ENCODE measurements around the gene PHACTR3.

PHACTR3 gene

DNA sequence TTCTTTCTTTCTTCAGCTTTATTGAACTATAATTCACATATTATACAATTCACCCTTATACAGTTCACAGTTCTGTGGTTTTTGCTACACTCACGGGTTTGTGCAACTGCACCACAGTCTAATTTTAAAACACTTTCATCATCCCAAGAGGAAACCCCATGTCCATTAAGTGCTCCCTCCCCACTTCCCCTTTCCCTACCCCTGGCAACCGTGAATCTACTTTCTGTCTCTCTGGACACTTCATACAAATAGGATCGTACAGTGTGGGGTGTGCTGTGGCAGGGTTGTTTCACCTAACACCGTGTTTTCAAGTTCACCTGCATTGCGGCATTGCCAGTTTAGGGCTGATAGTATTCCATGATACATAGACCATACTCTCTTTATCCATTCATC is 118.8 kb downstream of the PHACTR3 start:
- H3K4me1 ChIP-seq (ENCODE audit: control insufficient read depth in 5 of 5, insufficient read depth in 5 of 5, low read length in 5 of 5), result peaks cover 0 to 20% (median 13%) of the 10 kb centered on the region in 5 donors
- no peak overlapping the region for H3K27ac ChIP-seq (ENCODE audit: low read depth, low read length)
- H3K9me3 ChIP-seq (ENCODE audit: control insufficient read depth in 5 of 5, low read length in 5 of 5), result no peaks in the 10 kb centered on the region
- H3K36me3 ChIP-seq (ENCODE audit: control insufficient read depth in 5 of 5, insufficient read depth in 5 of 5, low read length in 5 of 5), result no peaks in the 10 kb centered on the region
- no peak overlapping the region for H3K9ac ChIP-seq (ENCODE audit: low read length in 5 of 5)
- H3K4me3 ChIP-seq (ENCODE audit: low read depth in 1 of 5, low read length in 5 of 5), result peak overlapping the region in 1 of 5 donors; percentile 11
- H3K27me3 ChIP-seq (ENCODE audit: control insufficient read depth in 5 of 5, insufficient read depth in 4 of 5, low read length in 5 of 5), result peaks cover 3 to 28% (median 14%) of the 10 kb centered on the region in 5 donors

DNA sequence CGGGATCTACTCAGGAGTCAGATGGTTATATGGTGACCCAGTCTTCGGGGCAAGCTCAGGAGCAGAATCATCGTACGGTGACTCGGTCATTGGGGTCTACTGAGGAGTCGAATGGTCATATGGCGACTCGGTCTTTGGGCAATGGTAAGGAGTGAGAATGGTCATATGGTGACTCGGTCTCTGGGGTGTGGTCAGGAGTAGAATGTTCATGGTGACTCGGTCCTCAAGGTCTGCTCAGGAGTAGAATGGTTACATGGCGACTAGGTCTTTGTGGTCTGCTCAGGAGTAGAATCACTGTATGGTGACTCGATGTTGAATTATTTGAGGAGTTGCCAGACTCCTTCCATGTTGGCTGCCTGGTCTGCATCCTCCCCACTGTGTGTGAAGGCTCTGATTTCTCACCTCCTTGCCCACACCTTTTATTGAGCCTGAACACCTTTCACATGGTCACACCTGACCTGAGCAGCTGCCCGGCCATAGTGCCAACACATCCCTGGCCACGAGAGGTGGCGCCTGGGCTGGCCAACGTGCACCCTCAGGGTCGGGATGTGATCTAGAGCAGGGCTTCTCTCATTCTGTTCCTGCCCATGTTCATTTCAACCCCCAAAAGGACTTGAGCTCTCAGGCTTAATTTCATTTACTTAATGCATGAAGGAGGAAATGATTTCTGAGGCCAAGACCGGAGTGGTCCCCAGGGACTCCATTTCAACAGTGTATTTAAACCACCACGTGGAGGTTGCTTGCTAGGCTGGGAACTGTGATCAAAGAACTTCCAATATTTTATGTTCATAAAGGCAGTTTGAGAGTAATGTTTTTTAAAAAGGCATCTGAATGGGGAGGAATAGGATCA is 119.5 kb downstream of the PHACTR3 start:
- H3K9ac ChIP-seq (ENCODE audit: low read length in 5 of 5), result no peak overlapping the region
- H3K9me3 ChIP-seq (ENCODE audit: control insufficient read depth in 5 of 5, low read length in 5 of 5), result no peaks in the 10 kb centered on the region
- peaks cover 3 to 30% (median 14%) of the 10 kb centered on the region in 5 donors for H3K27me3 ChIP-seq (ENCODE audit: control insufficient read depth in 5 of 5, insufficient read depth in 4 of 5, low read length in 5 of 5)
- H3K36me3 ChIP-seq (ENCODE audit: control insufficient read depth in 5 of 5, insufficient read depth in 5 of 5, low read length in 5 of 5), result no peaks in the 10 kb centered on the region
- peaks cover 0 to 20% (median 13%) of the 10 kb centered on the region in 5 donors for H3K4me1 ChIP-seq (ENCODE audit: control insufficient read depth in 5 of 5, insufficient read depth in 5 of 5, low read length in 5 of 5)
- H3K27ac ChIP-seq (ENCODE audit: low read depth, low read length), result no peak overlapping the region
- no peak overlapping the region for H3K4me3 ChIP-seq (ENCODE audit: low read depth in 1 of 5, low read length in 5 of 5)

DNA sequence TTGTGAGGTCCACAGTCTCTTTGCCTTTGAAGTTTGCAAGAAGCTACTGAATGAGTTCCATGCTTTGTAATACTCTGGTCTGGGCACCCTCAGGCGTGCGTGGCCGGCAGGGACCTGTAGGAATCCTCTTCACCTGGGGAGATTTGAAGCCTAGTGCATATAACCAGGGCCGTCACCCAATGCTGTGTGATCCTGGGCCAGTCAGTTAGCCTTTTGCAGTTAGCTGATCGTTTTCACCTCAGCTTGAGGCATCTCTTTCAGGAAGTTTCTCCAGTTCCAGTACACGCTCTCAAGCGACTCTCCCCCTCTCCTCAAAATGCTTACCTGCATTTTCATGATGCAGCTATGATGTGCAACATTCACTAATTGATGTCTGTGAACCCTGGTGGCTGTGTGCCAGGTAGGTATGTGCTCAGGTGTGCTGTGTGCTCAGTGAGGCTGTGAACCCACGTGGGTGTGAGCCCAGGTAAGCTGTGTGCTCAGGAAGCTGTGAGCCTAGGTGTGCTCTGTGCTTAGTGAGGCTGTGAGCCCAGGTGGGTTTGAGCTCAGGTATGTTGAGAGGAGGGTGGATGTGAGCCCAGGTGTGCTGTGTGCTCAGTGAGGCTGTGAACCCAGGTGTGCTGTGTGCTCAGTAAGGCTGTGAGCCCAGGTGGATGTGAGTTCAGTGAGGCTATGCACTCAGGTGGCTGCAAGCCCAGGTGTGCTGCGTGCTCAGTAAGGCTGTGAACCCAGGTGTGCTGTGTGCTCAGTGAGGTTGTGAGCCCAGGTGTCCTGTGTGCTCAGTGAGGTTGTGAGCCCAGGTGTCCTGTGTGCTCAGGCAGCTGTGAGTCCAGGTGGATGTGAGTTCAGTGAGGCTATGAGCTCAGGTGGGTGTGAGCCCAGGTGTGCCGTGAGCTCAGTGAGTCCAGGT is 120.4 kb downstream of the PHACTR3 start:
- H3K27me3 ChIP-seq (ENCODE audit: control insufficient read depth in 5 of 5, insufficient read depth in 4 of 5, low read length in 5 of 5), result peaks cover 5 to 30% (median 18%) of the 10 kb centered on the region in 5 donors
- H3K36me3 ChIP-seq (ENCODE audit: control insufficient read depth in 5 of 5, insufficient read depth in 5 of 5, low read length in 5 of 5), result no peaks in the 10 kb centered on the region
- H3K4me1 ChIP-seq (ENCODE audit: control insufficient read depth in 5 of 5, insufficient read depth in 5 of 5, low read length in 5 of 5), result peaks cover 0 to 20% (median 13%) of the 10 kb centered on the region in 5 donors
- no peak overlapping the region for H3K9ac ChIP-seq (ENCODE audit: low read length in 5 of 5)
- no peak overlapping the region for H3K4me3 ChIP-seq (ENCODE audit: low read depth in 1 of 5, low read length in 5 of 5)
- H3K9me3 ChIP-seq (ENCODE audit: control insufficient read depth in 5 of 5, low read length in 5 of 5), result no peaks in the 10 kb centered on the region
- H3K27ac ChIP-seq (ENCODE audit: low read depth, low read length), result no peak overlapping the region

DNA sequence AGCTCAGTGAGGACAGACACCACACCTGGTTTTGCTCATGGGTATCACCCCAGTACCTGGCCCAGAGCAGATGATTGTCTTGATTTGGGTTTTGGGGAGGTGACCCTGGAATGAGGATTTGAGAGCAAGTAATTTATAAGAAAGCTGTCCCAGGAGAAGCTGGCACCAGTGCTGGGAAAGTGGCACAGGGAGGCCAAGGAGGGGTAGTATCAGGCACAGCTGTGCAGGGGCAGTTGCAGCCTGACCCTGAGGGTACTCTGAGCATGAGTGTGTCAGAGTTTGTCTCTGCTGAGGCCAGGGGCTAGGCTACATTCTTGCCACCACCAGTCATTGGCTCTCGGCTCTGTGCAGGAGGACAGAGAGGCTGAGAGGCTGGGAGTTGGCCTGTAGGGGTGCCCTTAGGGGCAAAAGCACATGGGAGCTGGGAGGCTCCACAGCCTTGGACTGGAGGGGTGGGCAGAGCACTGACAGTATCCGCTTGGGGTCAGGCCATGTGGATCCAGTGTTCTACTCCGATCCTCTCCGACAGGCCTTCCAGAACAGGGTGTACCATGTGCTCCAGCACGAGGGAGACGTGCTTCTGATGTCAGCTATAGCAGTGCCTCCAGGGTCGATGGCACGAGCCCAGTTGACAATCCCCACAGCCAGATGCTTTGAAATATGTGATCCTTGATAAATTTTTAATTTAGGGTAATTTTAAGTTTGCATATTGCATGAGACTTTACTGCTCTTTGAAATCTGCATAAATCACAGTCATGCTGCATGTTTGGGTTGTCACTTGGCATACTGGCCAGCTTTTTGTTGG is 121.3 kb downstream of the PHACTR3 start:
- Histone ChIP-seq H3K27me3 (ENCODE audit: control insufficient read depth in 5 of 5, insufficient read depth in 4 of 5, low read length in 5 of 5) (peaks cover 6 to 28% (median 18%) of the 10 kb centered on the region in 5 donors), H3K27ac (ENCODE audit: low read depth, low read length) (no peak overlapping the region), H3K9me3 (ENCODE audit: control insufficient read depth in 5 of 5, low read length in 5 of 5) (no peaks in the 10 kb centered on the region), H3K4me3 (ENCODE audit: low read depth in 1 of 5, low read length in 5 of 5) (no peak overlapping the region), H3K36me3 (ENCODE audit: control insufficient read depth in 5 of 5, insufficient read depth in 5 of 5, low read length in 5 of 5) (no peaks in the 10 kb centered on the region), H3K9ac (ENCODE audit: low read length in 5 of 5) (no peak overlapping the region), H3K4me1 (ENCODE audit: control insufficient read depth in 5 of 5, insufficient read depth in 5 of 5, low read length in 5 of 5) (peaks cover 0 to 20% (median 13%) of the 10 kb centered on the region in 5 donors)

DNA sequence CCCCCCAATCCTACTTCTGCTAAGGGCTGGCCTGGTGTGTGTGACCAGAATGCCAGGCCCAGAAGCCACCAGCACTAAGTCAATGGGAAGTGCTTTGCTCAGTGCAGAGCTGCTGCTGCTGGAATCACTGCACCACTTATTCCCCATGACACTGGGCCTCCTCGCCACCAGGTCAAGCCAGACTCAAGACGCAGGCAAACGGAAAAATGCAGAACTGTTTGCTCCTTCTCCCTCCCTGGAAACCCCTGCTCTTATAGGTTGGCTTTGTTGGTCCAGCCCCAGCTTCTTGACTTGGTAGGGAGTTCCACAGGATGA is 121.9 kb downstream of the PHACTR3 start:
- peaks cover 0 to 20% (median 13%) of the 10 kb centered on the region in 5 donors for H3K4me1 ChIP-seq (ENCODE audit: control insufficient read depth in 5 of 5, insufficient read depth in 5 of 5, low read length in 5 of 5)
- no peak overlapping the region for H3K4me3 ChIP-seq (ENCODE audit: low read depth in 1 of 5, low read length in 5 of 5)
- H3K9ac ChIP-seq (ENCODE audit: low read length in 5 of 5), result no peak overlapping the region
- H3K36me3 ChIP-seq (ENCODE audit: control insufficient read depth in 5 of 5, insufficient read depth in 5 of 5, low read length in 5 of 5), result no peaks in the 10 kb centered on the region
- no peak overlapping the region for H3K27ac ChIP-seq (ENCODE audit: low read depth, low read length)
- peaks cover 6 to 28% (median 18%) of the 10 kb centered on the region in 5 donors for H3K27me3 ChIP-seq (ENCODE audit: control insufficient read depth in 5 of 5, insufficient read depth in 4 of 5, low read length in 5 of 5)
- no peaks in the 10 kb centered on the region for H3K9me3 ChIP-seq (ENCODE audit: control insufficient read depth in 5 of 5, low read length in 5 of 5)

DNA sequence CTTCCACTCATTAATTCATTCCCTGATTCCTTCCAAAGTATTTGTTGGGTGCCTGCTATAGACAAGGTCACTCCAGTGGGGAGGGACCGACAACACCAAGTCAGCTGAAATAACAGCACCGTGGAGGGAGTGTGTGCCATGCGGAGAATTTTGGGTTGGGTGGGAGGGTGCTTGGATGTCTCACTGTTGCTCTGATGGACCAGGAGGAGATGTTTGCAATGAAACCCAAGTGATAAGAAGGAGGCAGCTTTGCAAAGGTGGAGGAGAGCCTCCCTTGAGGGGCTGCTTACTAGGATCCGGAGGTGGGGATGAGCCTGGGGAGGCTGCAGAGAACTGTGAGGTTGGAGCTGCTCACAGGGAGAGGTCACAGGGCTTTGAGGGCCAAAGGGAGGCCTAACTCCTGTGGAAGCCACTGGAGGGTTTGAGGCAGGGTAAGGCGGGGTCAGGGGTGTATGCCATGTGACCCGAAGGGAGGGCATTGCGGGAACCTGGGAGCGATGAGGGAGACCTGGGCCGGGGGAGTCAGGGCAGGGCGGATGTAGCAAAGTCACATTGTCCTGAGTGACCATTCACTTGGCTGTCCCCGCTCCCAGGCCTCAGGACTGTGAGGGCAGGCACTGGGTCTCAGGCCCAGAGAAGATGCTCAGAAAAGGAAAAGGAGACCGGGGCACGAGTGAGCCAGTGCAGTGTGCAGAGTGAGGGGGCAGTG is 124.5 kb downstream of the PHACTR3 start:
- H3K27ac ChIP-seq (ENCODE audit: low read depth, low read length), result no peak overlapping the region
- H3K4me1 ChIP-seq (ENCODE audit: control insufficient read depth in 5 of 5, insufficient read depth in 5 of 5, low read length in 5 of 5), result peaks cover 0 to 10% (median 0%) of the 10 kb centered on the region in 5 donors
- no peak overlapping the region for H3K9ac ChIP-seq (ENCODE audit: low read length in 5 of 5)
- no peaks in the 10 kb centered on the region for H3K9me3 ChIP-seq (ENCODE audit: control insufficient read depth in 5 of 5, low read length in 5 of 5)
- H3K27me3 ChIP-seq (ENCODE audit: control insufficient read depth in 5 of 5, insufficient read depth in 4 of 5, low read length in 5 of 5), result peaks cover 6 to 30% (median 18%) of the 10 kb centered on the region in 5 donors
- H3K36me3 ChIP-seq (ENCODE audit: control insufficient read depth in 5 of 5, insufficient read depth in 5 of 5, low read length in 5 of 5), result no peaks in the 10 kb centered on the region
- H3K4me3 ChIP-seq (ENCODE audit: low read depth in 1 of 5, low read length in 5 of 5), result no peak overlapping the region

DNA sequence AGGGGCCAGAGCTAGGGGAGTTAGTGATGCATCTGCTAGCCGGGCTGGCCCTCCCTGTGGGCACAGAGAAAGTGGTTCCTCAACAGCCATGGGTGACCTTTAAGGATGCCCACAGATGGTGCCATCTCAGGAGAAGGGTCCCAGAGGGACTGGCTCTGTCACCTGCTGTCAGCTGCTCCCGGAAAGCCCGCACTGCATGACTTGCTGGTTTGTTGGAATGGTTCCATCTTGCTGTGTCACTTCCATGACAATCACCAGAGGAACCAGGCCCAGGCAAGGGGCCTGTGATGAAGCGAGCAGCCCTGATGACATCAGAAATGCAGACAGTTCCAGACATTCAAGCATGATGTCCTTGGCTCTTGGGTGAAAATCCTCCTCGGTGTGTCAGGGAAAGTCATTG is 125.2 kb downstream of the PHACTR3 start:
- Histone ChIP-seq H3K9me3 (ENCODE audit: control insufficient read depth in 5 of 5, low read length in 5 of 5) (no peaks in the 10 kb centered on the region), H3K36me3 (ENCODE audit: control insufficient read depth in 5 of 5, insufficient read depth in 5 of 5, low read length in 5 of 5) (no peaks in the 10 kb centered on the region), H3K27ac (ENCODE audit: low read depth, low read length) (no peak overlapping the region), H3K4me1 (ENCODE audit: control insufficient read depth in 5 of 5, insufficient read depth in 5 of 5, low read length in 5 of 5) (peaks cover 0 to 4% (median 0%) of the 10 kb centered on the region in 5 donors), H3K9ac (ENCODE audit: low read length in 5 of 5) (no peak overlapping the region), H3K27me3 (ENCODE audit: control insufficient read depth in 5 of 5, insufficient read depth in 4 of 5, low read length in 5 of 5) (peaks cover 6 to 26% (median 16%) of the 10 kb centered on the region in 5 donors), H3K4me3 (ENCODE audit: low read depth in 1 of 5, low read length in 5 of 5) (no peak overlapping the region)

DNA sequence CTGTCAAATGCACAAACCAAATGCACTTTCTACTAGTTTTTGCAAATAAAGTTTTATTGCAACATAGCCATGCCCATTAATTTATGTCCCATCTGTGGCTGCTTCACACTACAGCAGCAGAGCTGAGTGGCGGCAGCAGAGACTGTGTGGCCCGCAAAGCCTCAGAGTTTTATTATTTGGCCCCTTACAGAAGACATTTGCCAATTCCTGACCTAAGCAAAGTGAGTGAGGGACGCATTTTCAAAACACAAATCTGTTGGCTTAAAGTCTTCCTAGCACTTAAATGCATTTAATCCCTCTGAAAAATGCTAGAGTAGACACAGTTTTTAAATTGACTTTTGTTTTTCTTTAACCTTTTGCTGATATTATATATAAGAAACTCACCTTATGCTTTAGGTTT is 126.4 kb downstream of the PHACTR3 start:
- H3K27ac ChIP-seq (ENCODE audit: low read depth, low read length), result no peak overlapping the region
- peaks cover 3 to 18% (median 6%) of the 10 kb centered on the region in 5 donors for H3K27me3 ChIP-seq (ENCODE audit: control insufficient read depth in 5 of 5, insufficient read depth in 4 of 5, low read length in 5 of 5)
- H3K36me3 ChIP-seq (ENCODE audit: control insufficient read depth in 5 of 5, insufficient read depth in 5 of 5, low read length in 5 of 5), result no peaks in the 10 kb centered on the region
- no peaks in the 10 kb centered on the region for H3K4me1 ChIP-seq (ENCODE audit: control insufficient read depth in 5 of 5, insufficient read depth in 5 of 5, low read length in 5 of 5)
- no peak overlapping the region for H3K9ac ChIP-seq (ENCODE audit: low read length in 5 of 5)
- H3K9me3 ChIP-seq (ENCODE audit: control insufficient read depth in 5 of 5, low read length in 5 of 5), result no peaks in the 10 kb centered on the region
- H3K4me3 ChIP-seq (ENCODE audit: low read depth in 1 of 5, low read length in 5 of 5), result no peak overlapping the region

DNA sequence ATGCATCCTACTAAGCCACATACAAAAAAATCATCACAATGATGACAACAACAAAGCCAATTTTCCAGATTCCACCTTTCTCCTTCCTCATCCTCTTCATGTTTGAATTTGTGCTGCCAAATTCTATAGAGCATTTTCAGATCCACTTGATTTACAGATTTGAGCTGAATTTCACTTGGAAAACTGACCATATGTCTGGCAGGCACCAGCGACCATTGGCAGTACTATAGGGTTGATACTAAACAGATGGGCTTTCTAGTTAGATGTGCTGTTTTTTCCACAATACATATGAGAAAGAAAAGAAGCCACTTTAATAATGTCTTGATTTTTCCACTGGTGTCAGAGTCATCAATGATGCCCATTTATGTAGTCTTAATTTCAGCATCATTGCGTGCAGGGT is 127.0 kb downstream of the PHACTR3 start:
- Histone ChIP-seq H3K9me3 (ENCODE audit: control insufficient read depth in 5 of 5, low read length in 5 of 5) (no peaks in the 10 kb centered on the region), H3K4me3 (ENCODE audit: low read depth in 1 of 5, low read length in 5 of 5) (no peak overlapping the region), H3K27ac (ENCODE audit: low read depth, low read length) (no peak overlapping the region), H3K36me3 (ENCODE audit: control insufficient read depth in 5 of 5, insufficient read depth in 5 of 5, low read length in 5 of 5) (no peaks in the 10 kb centered on the region), H3K9ac (ENCODE audit: low read length in 5 of 5) (no peak overlapping the region), H3K4me1 (ENCODE audit: control insufficient read depth in 5 of 5, insufficient read depth in 5 of 5, low read length in 5 of 5) (no peaks in the 10 kb centered on the region), H3K27me3 (ENCODE audit: control insufficient read depth in 5 of 5, insufficient read depth in 4 of 5, low read length in 5 of 5) (peaks cover 3 to 17% (median 9%) of the 10 kb centered on the region in 5 donors)

Measured in subcutaneous abdominal adipose tissue (tissue), 5 donors.